ENCODE measurements around the gene CDH4.

The CDH4 gene

DNA sequence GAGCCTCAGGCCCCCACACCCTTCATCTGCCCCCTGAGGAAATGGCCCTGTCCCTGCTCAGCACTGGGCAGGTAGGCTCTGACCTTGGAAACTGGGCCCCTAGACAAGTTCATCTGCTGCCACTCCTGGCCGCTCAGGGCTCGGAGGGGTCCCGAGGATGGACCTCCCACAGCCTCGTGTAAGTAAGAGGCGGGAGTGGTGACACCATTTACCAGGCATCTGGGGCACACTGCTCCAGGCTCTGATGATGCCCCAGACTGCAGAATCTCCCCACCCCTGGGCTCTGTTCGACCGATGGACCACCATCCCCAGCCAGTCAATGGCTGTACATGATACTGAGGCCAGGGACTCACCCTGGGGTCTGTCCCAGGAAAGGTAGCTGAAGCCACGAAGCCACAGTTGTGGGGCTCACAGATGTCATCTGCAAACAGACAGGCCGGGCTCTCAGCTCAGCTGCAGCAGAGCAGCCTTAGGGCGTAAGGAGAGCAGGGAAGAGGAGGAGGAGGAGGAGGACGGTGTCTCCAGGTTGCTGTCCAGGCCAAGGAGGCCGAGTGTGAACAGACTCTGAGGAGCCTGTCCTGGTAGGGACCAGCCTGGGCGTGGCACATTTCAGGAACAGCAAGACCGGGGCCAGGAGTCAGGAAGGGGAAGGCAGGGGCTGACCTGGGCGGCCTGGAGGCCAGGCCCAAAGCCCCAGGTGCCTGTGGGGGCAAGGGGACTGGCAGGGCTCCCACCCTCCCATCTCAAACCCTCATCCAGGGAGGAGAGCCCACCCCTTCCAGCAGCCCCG lies 513.2 kb downstream of the CDH4 start:
- Histone ChIP-seq H3K4me3 (no peak overlapping the region), H3K27ac (no peak overlapping the region)

DNA sequence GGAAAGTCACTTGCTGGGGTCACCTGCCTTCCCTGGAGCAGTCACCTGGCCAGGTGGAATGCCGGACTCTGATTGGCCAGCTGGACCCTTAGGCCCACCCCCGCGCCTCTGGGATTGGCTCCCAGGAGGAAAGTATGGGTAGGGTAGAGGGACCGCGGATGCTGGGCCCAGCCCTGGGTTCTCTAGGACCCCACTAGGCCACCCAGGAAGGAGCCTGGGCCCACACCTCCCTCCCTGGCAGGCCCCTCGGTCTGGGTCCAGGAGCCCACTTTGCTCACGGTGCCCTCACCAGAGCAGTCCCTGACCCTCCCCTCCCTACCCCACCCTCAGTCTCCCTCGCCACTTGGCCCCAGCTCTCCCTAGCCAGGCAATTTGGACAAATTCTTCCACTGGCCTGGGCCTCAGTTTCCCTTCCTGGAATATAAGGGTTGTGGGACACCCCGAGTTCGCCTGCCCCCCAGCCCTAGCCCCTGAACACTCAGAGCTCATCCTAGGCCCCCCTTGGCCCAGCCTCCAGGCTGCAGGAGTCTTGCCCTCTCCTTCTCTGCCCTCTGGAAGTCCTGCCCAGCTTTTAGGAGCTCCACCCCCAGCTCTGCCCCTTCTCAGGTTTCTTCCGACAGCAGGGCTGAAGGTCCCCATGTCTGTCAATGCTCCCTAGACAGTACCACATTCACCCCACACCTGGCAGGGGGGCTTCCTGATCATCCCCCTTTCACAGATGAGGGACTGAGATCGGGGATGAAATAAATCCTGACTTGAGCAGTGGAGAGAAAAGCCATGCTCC lies 514.0 kb downstream of the CDH4 start:
- Histone ChIP-seq H3K4me3 (no peak overlapping the region), H3K27ac (no peak overlapping the region)

DNA sequence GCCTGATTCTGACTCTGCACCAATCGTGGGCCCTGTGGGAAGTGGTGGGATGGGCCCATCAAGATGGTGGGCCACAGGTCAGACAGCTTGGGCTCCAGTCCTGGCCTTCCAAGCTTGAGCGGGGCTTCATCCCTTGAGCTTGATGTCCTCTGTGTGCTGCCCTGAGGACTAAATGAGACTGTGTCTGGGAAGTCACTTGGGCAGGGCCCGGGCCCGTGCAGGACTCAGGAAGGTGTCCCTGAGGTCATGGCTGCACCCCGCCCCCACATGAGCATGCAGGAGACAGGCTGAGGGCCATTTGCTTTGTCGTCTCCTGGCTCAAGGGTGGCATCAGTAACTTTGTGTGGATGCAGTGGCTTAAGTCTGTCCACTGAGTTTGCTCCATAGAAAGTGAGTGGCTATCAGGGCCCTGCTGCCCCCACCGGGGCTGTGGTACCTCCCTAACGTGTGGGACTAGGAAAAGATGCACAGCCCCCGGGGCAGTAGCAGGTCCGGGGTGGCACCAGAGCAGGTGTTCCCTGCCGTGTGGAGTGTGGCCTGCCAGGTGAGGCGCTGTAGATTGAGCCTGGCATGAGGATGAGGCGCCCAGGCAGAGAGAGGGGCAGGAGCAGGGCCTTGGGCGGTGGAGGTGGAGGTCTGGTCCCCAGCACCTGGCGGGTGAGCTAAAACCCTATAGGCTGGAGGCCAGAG lies 515.0 kb downstream of the CDH4 start:
- Histone ChIP-seq H3K27ac (no peak overlapping the region), H3K4me3 (no peak overlapping the region)

DNA sequence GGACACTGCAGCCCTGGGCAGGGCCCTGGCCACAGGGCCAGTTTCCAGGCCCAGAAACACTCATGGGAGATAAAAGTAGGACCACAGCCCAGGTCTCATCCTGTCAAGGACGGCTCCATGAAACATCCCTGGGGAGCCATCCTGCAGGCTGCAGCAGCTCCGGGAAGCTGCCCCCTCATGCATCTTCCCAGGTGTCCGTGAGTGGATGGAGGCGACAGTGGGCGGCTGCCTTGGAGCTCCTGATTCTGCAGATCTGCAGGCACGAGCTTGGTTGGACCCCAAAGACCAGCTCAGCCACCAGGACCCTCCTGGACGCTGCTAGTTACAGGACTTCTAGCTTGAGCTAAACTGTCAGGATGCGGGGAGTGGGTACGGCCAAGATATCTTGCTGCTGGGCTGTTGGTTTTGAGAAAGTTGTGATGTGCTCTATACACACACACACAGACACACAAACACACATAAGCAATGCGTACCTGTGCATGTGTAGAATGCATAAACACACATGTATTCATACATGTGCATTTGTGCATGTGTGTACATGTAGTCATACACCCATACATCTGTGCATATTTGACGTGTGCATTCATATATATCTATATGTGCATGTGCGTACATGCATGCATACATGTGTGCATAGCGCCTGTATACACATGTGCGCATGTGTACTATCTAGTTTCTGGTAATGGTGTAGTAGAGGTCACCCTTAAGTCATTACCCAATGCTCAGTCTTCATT lies 515.9 kb downstream of the CDH4 start:
- Histone ChIP-seq H3K4me3 (no peak overlapping the region), H3K27ac (no peak overlapping the region)

DNA sequence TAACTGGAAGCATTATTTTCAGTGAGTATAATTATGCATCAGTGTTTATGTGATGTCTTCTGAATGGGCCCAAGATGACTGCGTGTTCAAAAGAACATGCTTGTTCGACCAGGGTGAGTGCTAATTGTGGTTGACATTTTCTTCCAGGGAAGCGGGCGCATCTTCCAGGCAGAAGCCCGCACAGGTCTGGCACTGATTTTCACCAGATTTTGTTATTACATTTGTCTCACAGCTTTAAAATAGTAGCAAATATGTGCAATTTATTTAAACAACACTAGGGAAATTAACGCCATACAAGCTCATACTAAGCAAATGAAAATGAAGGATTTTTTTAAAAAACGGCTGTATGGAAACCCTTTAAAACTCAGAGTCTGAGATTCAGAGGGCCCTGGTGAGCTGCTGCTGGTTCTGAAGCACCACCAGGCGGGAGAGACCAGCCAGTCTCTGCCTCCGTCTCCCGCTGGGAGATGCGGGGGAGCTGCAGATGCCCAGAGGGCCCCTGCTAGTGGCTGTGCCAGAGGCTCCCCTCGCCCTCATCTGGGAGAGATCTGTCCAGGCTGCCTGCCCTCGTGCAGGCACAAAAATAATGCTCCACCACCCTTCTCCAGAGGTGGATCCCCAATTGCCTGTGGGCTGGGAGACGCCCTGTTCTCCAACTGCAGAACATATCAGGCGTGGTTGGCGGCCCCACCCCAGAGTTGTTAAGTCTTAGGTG lies 516.7 kb downstream of the CDH4 start:
- no peak overlapping the region for H3K4me3 ChIP-seq

DNA sequence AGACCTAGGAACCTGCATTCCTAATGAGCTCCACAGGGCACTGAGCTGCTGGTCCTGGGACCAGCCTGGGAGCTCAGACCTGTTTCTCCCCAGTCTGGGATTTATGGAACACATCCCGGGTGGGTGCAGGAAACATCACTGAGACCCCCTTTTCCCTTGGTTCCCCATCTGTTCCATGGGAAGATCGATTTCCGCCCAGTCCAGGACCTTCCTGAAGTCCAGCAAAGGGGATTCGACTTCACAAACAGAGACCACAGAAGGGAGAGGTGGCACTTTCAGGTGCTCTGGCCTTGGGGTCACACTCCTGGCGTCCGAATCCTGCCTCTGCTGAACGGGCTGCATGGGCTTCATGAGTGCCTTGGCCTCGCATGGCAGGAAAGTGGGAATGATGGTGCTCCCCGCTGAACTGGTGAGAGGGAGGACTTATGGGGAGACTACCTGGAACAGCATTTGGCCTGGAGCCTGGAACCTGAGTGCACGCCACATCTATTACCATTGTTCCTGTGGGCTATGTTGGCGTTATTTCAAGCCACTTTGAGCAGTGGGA lies 517.3 kb downstream of the CDH4 start:
- no peak overlapping the region for H3K4me3 ChIP-seq

More for the DNA sequence above, 516.7 kb downstream of the CDH4 start:
- H3K27ac ChIP-seq = no peak overlapping the region

DNA sequence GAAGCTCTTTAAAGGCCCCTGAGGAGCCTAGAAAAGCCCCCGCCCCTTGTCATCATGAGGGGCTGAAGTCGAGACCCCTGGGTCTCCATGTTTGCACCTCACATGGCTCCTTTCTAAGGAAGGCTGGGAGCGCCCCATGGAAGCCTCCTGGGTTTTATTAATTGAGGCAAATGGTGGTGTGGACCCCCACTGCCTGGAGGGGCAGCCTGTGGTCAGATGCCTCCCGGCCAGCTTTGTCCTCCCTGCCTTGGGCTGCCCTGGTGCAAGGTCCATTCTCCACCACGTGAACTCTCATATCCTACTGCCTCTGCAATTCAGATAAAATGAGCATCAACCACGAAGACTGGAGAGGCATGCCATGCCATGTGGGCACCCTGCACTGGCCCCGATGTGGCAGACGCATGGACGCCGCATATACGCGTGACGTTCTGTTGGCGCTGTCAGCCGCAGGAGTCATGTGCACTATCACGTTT lies 518.1 kb downstream of the CDH4 start:
- Histone ChIP-seq H3K4me3 (no peak overlapping the region), H3K27ac (no peak overlapping the region)

More for the DNA sequence above, 517.3 kb downstream of the CDH4 start:
- H3K27ac ChIP-seq = no peak overlapping the region

DNA sequence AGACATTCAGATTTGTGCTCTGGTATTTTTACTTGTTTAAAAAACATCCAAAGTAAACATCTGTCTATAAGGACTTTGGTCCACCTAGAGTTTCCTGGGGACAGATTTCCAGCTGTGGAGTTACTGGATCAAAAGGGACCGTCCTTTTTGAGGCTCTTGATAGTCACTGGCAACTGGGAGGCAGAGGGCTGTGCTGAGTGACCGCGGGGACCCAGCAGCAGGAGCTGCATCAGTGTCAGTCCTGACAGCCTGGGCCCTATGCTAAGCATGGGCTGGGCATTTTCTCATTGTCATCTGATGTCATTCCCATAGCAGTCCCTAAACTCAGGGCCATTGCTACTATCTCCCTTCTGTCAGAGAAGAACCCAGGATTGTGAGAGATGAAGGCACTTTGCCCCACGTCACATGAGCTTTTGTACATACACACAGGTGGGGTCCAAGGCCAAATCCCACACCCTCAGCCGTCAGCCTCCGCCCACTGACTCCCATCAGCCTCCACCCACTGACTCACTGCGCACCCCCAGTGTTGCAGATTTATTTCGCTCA lies 519.8 kb downstream of the CDH4 start:
- Histone ChIP-seq H3K27ac (no peak overlapping the region), H3K4me3 (no peak overlapping the region)

DNA sequence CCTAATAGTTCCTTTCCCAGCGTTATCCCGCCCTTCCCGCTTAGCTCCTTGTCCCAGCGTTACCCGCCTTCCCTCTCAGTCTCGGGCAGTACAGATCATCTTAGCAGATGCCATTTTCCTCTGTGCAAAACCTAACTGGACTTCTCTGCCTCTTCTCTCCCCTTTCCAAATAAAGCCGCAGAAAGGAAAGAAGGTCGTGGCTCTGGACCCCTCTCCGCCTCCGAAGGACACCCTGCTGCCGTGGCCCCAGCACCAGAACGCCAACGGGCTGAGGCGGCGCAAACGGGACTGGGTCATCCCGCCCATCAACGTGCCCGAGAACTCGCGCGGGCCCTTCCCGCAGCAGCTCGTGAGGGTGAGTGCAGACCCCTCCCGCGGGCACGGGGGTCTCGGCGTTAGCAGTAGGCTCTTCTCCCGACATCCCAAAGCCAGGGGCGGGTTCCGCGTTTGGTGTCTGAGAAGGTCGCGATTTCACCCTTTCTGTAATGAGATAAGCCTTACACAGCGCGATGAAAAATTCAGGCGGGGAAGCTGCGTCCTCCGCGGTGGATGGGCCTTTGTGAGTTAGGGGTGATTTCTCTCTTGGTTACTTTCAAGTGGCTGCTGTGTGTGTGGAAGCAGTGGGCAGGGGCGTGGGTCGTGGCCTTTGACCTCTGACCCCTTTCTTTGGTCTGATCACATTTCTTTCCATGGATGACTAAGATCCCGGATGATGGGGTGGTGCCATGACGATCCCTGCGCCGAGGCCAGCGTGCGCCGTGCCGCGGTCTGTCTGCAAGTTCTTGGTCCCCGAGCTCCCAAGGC lies 521.0 kb downstream of the CDH4 start:
- no peak overlapping the region for H3K4me3 ChIP-seq

DNA sequence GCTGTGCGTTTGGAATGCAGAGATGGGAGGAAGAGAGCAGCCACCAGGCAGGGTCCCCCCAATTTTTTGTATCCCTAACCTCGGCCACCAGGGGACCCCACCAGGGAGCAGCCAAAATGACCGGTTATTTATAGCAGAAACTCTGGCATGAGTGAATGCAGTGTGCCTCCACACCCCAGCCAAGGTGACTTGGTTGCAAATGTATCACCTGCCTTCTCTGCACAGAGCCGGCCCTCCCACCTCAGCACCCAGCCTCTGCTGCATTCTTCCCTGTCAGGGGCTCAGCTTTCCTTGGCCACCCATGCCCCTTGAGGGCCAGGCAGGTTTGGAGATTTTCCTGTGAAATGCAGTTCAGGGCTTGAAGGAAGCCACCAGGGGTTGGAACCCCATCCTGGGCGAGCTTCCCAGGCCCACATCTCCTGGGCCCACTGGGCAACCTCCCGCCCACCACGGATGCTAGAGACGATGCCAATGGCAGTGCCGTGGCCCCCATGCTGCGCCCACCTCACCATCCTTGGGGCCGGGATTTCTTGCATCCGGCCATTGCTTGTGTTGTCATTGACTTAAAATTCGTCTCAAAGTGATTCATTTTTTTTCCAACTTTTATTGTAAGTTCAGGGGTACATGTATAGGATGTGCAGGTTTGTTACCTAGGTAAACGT lies 522.0 kb downstream of the CDH4 start:
- no peak overlapping the region for H3K4me3 ChIP-seq
- H3K27ac ChIP-seq = no peak overlapping the region

More for the DNA sequence above, 521.0 kb downstream of the CDH4 start:
- no peak overlapping the region for H3K27ac ChIP-seq

DNA sequence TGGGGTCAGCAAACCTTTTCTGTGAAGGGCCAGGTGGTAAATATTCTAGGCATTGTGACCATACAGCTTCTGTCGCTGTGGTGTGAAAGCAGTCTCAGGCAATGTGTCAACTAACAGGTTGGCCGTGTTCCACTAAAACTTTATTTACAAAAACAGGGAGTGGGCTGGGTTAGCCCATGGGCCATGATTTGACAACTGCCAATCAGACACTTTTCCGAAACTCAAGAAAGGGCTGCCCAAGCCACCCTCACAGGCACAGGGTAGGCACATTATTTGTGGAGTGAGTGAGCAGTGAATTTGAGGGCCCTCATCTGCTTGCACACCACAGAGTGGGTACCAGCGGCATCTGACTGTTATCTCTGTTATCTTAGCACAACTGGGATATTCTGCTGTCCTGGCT lies 523.4 kb downstream of the CDH4 start:
- Histone ChIP-seq H3K4me3 (no peak overlapping the region), H3K27ac (no peak overlapping the region)

DNA sequence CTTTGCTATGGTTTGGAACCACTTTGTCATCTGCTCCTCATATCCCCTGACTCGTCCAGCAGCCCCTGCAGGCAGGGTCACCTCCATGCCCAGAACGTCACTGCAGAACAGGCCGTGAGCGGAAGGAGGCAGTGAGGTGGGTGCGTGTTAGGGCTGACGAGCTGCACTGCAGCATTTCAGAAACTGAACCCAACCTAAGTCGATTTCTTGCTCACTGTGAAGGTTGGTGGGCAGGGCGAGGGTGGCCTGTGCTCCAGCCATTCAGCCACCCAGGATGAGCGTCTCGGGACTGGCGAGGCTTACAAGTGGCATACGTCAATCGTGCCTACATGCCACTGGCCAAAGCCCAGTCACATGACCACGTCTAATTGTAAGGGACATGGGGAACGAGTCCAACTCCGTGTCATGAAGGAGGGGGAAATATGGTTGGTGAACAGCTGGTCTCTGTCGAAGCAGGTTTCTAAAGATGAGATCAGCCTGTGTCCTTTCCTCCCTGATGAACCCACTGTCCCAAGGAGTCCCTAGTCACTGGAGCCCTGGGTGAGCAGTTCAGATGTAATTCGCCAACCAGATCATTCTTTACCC lies 524.5 kb downstream of the CDH4 start:
- no peak overlapping the region for H3K4me3 ChIP-seq

DNA sequence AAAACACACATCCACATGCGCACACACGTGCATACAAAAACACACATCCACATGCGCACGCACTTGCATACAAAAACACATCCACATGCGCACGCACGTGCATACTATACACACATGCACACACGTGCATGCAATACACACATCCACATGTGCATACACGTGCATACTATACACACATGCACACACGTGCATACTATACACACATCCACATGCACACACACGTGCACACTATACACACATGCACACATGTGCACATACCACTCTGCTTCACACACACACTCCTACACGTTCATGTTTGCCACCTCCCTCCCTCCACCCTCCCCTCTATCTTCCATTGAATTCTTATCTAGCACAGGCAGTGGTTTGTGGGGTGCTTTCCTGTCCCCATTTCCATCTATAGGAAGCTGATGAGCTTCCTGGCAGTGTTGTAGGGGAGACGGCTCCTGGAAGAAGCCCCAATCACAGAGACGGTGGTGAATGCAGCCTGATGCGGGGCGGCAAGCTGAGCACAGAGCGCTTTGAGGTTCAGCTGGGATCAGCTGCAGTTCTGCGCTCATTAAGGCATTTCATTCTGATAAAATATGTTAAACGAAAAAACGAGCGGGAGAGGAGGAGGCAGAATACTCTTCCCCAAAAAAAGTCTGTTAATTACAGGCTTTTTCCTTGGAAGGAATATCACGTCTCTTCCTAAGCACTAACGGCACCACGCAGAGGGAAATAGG lies 525.9 kb downstream of the CDH4 start:
- H3K27ac ChIP-seq = no peak overlapping the region
- no peak overlapping the region for H3K4me3 ChIP-seq

More for the DNA sequence above, 524.5 kb downstream of the CDH4 start:
- H3K27ac ChIP-seq = no peak overlapping the region

DNA sequence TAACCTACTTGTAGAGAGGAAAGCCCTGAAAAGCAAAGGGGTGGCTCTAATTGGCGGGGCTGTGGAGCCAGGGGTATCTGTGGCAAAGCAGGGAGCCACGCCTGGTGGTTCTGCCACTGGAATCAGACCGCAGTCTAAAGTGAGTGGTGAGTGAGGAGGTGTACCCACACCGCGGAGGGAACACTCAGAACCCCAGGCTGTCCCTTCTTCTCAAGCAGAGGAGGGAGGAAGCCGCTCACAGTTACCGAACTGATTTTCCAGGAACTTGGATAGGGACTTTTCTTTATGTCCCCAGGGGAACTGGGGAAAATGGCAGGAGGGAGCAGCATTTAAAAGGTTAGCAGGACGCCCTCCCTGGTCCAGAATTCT lies 526.4 kb downstream of the CDH4 start:
- H3K4me3 ChIP-seq = no peak overlapping the region

DNA sequence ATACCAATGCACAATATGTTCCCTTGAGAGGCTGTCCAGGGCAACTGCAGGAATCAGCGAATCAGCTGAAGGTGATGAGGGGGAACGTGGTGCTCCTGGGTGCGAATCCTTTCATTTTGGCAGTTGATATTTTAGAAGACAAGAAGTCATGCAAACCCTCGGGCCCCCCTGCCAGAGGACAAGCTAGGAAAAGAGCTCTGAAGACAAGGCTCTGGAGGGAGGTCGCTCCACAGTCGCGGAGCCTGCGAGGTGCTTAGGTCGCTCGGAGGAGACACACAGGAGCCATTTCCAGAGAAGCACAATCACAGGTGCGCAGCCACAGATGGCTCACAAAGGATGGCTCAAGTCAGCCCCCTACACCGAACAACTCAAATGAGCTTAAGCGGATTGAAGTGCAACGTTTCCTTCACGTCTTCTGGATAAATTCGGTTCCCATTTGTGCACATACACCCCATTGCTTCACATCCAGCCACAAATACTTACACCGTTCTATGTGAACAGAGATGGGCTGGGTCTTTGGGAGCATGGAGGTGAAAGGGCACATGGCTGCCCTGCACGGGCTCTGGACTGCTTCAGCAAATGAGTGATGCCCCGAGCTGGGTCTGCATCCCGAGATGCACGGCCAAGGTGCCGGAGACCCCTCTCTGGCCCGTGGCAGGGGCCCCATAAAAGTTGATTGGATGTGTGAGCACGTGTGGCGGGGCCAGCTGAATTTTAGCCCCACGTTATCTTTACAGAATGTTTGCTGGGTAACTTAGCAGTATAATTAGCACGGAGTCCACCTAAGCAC lies 527.3 kb downstream of the CDH4 start:
- no peak overlapping the region for H3K27ac ChIP-seq
- H3K4me3 ChIP-seq = no peak overlapping the region

More for the DNA sequence above, 526.4 kb downstream of the CDH4 start:
- no peak overlapping the region for H3K27ac ChIP-seq
